ENCODE measurements around the gene SCAMP4.

Gene SCAMP4

DNA sequence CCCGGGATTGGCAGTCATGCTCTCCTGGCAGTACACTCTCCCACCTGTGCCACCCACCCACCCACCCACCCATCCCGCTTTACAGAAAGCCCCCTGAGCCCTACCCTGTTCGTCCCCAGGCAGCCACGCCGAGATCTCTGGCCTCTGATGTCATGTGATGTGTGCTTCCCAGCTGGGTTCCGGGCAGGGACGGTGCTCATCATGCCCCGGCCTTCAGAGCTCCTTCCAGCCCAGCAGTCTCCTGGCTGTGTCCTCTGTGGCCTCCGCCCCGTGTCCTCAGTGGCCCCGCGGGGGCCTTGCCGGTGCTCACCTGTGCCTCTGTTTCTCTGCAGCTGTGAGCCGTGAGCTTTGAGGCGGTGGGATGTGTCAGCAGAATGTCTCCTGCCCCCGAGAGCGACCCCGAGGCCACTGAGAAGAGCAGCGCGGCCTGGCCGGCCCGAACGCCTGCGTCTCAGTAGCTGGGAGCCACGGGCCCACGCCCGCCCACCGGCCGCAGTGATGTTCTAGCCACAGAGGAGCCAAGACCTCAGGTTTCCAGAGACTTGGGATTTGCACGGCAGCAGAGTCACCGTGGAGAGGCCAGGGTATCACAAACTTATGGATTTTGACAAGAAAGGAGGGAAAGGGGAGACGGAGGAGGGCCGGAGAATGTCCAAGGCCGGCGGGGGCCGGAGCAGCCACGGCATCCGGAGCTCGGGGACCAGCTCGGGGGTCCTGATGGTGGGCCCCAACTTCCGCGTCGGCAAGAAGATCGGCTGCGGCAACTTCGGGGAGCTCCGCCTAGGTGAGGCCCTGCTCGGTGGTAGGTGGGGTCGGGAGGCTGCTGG, 64.2 kb downstream of the SCAMP4 start:
- Histone ChIP-seq H3K9me3 (ENCODE audit: insufficient read depth, low read length, severe bottlenecking) (no peaks in the 10 kb centered on the region), H3K79me2 (ENCODE audit: insufficient read depth, low read length) (peaks cover 86% of the 10 kb centered on the region), H3K27ac (ENCODE audit: low read length) (no peak overlapping the region), H3K4me2 (ENCODE audit: insufficient read depth, low read length) (no peak overlapping the region), H2AFZ (ENCODE audit: low read depth, low read length) (no peak overlapping the region), H4K20me1 (ENCODE audit: insufficient read depth, low read length) (peaks cover 67% of the 10 kb centered on the region), H3K27me3 (ENCODE audit: insufficient read depth, low read length, poor library complexity) (no peaks in the 10 kb centered on the region), H3K4me1 (ENCODE audit: insufficient read depth, low read length) (no peaks in the 10 kb centered on the region), H3K4me3 (ENCODE audit: low read depth in 1 of 2, low read length in 2 of 2) (no peak overlapping the region), H3K9ac (ENCODE audit: low read depth, low read length) (no peak overlapping the region), H3K36me3 (ENCODE audit: insufficient read depth, low read length) (peaks cover 62% of the 10 kb centered on the region)
- no peak for DNase-seq
- no peak for TF ChIP-seq EZH2 (IDR thresholded peaks at IDR 0.05; ENCODE audit: borderline replicate concordance, low read depth, low read length, severe bottlenecking)
- TF ChIP-seq, protein P1, sequence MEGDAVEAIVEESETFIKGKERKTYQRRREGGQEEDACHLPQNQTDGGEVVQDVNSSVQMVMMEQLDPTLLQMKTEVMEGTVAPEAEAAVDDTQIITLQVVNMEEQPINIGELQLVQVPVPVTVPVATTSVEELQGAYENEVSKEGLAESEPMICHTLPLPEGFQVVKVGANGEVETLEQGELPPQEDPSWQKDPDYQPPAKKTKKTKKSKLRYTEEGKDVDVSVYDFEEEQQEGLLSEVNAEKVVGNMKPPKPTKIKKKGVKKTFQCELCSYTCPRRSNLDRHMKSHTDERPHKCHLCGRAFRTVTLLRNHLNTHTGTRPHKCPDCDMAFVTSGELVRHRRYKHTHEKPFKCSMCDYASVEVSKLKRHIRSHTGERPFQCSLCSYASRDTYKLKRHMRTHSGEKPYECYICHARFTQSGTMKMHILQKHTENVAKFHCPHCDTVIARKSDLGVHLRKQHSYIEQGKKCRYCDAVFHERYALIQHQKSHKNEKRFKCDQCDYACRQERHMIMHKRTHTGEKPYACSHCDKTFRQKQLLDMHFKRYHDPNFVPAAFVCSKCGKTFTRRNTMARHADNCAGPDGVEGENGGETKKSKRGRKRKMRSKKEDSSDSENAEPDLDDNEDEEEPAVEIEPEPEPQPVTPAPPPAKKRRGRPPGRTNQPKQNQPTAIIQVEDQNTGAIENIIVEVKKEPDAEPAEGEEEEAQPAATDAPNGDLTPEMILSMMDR (IDR thresholded peaks at IDR 0.05; ENCODE audit: borderline replicate concordance, extremely low read depth, low read length, poor library complexity, severe bottlenecking), result no peak
- no peak for ATAC-seq (ENCODE audit: insufficient read depth, low read depth)

DNA sequence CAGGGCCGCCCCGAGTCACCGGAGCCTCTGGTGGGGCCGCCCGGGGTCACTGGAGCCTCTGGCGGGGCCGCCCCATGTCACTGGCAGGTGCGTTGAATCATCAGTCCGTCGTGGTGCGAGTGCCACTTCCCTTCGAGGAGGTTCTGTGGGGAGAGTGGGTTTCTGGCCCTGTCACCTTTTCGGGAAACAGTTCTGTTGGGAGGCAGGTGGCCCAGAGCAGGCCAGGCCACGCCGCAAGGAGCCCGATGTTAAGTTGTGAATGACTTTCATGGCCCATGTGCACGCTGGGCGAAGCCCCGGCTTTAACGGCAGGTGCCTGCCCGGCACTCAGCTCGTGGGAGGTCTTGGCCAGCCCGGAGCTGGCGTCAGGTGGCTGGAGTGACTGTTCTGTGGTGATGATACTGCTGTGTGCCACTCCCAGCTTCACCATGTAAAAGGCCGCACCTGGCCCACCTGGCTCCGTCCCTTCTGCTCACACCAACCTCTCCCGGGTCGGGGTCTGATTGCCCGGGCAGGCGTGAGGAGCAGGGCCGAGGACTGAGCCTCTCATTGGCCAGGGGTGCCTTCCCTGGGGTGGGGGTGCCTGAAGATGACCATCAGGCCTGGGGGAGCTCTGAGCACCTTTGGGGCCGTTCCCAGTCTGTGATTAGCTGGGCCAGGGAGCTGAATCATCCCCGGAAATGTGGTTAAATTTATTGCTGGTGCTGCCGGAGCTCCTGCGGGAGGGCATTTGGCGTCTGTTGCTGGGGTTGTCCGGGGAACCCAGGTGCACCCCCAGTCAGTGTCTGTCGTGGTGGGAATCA, 65.0 kb downstream of the SCAMP4 start:
- Histone ChIP-seq H3K27me3 (ENCODE audit: insufficient read depth, low read length, poor library complexity) (no peaks in the 10 kb centered on the region), H4K20me1 (ENCODE audit: insufficient read depth, low read length) (peaks cover 74% of the 10 kb centered on the region), H2AFZ (ENCODE audit: low read depth, low read length) (no peak overlapping the region), H3K4me2 (ENCODE audit: insufficient read depth, low read length) (no peak overlapping the region), H3K36me3 (ENCODE audit: insufficient read depth, low read length) (peaks cover 68% of the 10 kb centered on the region), H3K9ac (ENCODE audit: low read depth, low read length) (no peak overlapping the region), H3K4me1 (ENCODE audit: insufficient read depth, low read length) (no peaks in the 10 kb centered on the region), H3K9me3 (ENCODE audit: insufficient read depth, low read length, severe bottlenecking) (no peaks in the 10 kb centered on the region), H3K79me2 (ENCODE audit: insufficient read depth, low read length) (peaks cover 86% of the 10 kb centered on the region), H3K4me3 (ENCODE audit: low read depth in 1 of 2, low read length in 2 of 2) (no peak overlapping the region), H3K27ac (ENCODE audit: low read length) (no peak overlapping the region)
- no peak for DNase-seq
- no peak for TF ChIP-seq EZH2 (IDR thresholded peaks at IDR 0.05; ENCODE audit: borderline replicate concordance, low read depth, low read length, severe bottlenecking)
- ATAC-seq (ENCODE audit: insufficient read depth, low read depth), result no peak

DNA sequence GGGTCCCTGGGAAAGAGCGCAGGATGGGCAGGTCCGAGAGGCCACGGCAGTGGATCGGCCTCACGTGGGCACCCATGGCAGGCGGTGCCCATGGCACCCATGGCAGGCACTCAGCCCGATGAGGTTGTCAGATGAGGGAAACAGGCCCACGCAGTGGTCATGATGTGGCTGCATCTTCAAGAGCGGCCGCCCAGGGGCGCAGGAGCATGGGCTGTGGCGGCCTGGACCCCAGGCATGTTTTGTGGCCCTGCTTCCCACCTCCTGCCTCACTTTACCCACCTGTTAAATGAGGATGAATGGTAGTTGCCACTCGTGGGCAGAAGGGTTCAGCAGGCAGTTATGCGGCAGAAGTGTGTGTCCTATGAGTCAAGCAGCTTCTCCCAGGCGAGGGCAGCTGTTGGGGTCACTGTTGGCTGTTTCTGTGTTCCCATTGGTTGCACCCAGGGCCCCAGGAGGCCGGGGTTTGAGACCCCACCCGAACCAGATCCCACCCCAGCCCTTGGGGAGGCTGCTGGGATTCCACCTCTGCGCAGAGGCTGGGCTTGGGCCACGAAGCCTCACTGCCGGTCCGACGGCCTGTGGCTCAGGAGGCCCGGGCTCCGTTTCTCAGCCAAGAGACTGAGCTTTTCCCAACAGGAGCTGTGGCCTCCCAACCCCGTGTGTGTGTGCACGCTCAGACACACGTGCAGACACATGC, 65.8 kb downstream of the SCAMP4 start:
- Histone ChIP-seq H3K4me1 (ENCODE audit: insufficient read depth, low read length) (no peaks in the 10 kb centered on the region), H3K27me3 (ENCODE audit: insufficient read depth, low read length, poor library complexity) (no peaks in the 10 kb centered on the region), H3K36me3 (ENCODE audit: insufficient read depth, low read length) (peaks cover 68% of the 10 kb centered on the region), H3K9me3 (ENCODE audit: insufficient read depth, low read length, severe bottlenecking) (no peaks in the 10 kb centered on the region), H3K4me2 (ENCODE audit: insufficient read depth, low read length) (no peak overlapping the region), H3K4me3 (ENCODE audit: low read depth in 1 of 2, low read length in 2 of 2) (no peak overlapping the region), H2AFZ (ENCODE audit: low read depth, low read length) (no peak overlapping the region), H4K20me1 (ENCODE audit: insufficient read depth, low read length) (peaks cover 74% of the 10 kb centered on the region), H3K79me2 (ENCODE audit: insufficient read depth, low read length) (peaks cover 86% of the 10 kb centered on the region), H3K27ac (ENCODE audit: low read length) (no peak overlapping the region), H3K9ac (ENCODE audit: low read depth, low read length) (no peak overlapping the region)
- ATAC-seq (ENCODE audit: insufficient read depth, low read depth) (no peak), DNase-seq (no peak)
- TF ChIP-seq, protein P1 (IDR thresholded peaks at IDR 0.05; ENCODE audit: borderline replicate concordance, extremely low read depth, low read length, poor library complexity, severe bottlenecking), result no peak

Data from DND-41 (cell line).